Fibroblast of pulmonary artery (primary cell): ENCODE data around the gene TAB2.

ENCODE experiments used
- DNase-seq: peaks from one replicate; pipeline ENCODE4 v3.0.0-alpha.2; 2010; ENCODE audit warnings: low read depth
- H3K4me3 ChIP-seq: replicated peaks from 2 replicates; pipeline ENCODE4 v1.5.1; 2011; ENCODE audit warnings: low read depth, mild to moderate bottlenecking, control low read depth, low read length, moderate library complexity
- CTCF ChIP-seq: IDR thresholded peaks from 2 replicates; pipeline ENCODE4 v1.5.1; 2011; ENCODE audit warnings: mild to moderate bottlenecking, control low read depth, low read length, inconsistent platforms; ENCODE audit errors: missing control alignments

The TAB2 gene

GRCh38 chr6:149311293-149311692 lies 6.2 kb upstream of the TAB2 start:
- no peak for TF ChIP-seq CTCF
- DNase-seq, result no peak
- H3K4me3 ChIP-seq, result no peak overlapping the region

GRCh38 chr6:149311766-149312165 lies 5.7 kb upstream of the TAB2 start:
- DNase-seq, result no peak
- TF ChIP-seq CTCF, result no peak
- no peak overlapping the region for H3K4me3 ChIP-seq

- peak; percentile 38 for DNase-seq
- TF ChIP-seq CTCF, result no peak
- no peak overlapping the region for H3K4me3 ChIP-seq
Observed at GRCh38 chr6:149313070-149313469, 4.4 kb upstream of the TAB2 start.

GRCh38 chr6:149313861-149314260 lies 3.7 kb upstream of the TAB2 start:
- TF ChIP-seq CTCF, result no peak
- H3K4me3 ChIP-seq, result no peak overlapping the region
- no peak for DNase-seq

- DNase-seq, result no peak
- H3K4me3 ChIP-seq, result no peak overlapping the region
- TF ChIP-seq CTCF, result no peak
Observed at GRCh38 chr6:149314325-149314905, 3.1 kb upstream of the TAB2 start.

- no peak for TF ChIP-seq CTCF
- H3K4me3 ChIP-seq, result peak overlapping the region; percentile 79
- DNase-seq, result no peak
Observed at GRCh38 chr6:149316108-149316727, 1.3 kb upstream of the TAB2 start.
